NCI-H748 (cell line): ENCODE data around the gene PSMC5.
"Not testable (repeated sequence)": the region's sequence is repeated elsewhere in the genome, so short reads cannot be mapped to it uniquely, and the experiment has no call there.

Experiments used
- DNase-seq: peaks from one replicate; lab custom pipeline; 2025; ENCODE audit not compliant: unreplicated experiment; lab: John Stamatoyannopoulos, UW

Gene PSMC5

GRCh38 chr17:63870292-63870665 is 43.0 kb downstream of the PSMC5 start:
- not testable (repeated sequence) for DNase-seq

GRCh38 chr17:63871646-63872365 is 44.6 kb downstream of the PSMC5 start:
- not testable (repeated sequence) for DNase-seq

GRCh38 chr17:63873577-63873976 is 46.3 kb downstream of the PSMC5 start, which contains the start of gene CSH2:
CSH2 (minus strand) TSS chr17:63873677; CDS start chr17:63873614, 63 bp downstream.
- DNase-seq = not testable (repeated sequence)

GRCh38 chr17:63874061-63874626 is 46.9 kb downstream of the PSMC5 start:
- DNase-seq = not testable (repeated sequence)

- DNase-seq = not testable (repeated sequence)
Observed at GRCh38 chr17:63874693-63875092, 47.5 kb downstream of the PSMC5 start.

GRCh38 chr17:63878413-63878812 is 51.2 kb downstream of the PSMC5 start:
- not testable (repeated sequence) for DNase-seq

GRCh38 chr17:63880706-63881105 is 53.5 kb downstream of the PSMC5 start:
- no peak for DNase-seq

GRCh38 chr17:63881337-63881736 is 54.1 kb downstream of the PSMC5 start:
- not testable (repeated sequence) for DNase-seq
